Measurements from ENCODE around the gene TDP2.

Gene TDP2

DNA sequence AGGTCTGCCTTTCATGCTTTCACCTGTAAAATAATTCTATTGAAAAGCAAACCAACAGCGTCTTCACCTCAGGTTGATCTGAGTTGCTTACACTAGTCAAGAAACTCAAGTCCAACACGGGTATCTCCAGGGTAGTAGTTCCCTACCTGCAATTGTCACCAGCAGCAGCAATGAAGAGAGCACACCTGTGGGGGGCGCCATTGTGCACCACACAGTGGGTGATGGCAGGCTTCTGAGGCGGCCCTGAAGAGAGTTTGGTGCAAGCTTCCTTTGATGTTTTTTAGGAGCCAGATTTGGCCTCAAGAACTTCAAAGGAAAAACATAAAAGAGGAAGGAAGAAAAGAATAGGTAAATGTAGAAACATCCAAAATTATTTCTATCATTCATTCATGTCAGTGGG is 65.8 kb downstream of the TDP2 start:
- Histone ChIP-seq H3K27me3 (replicated peaks; ENCODE audit: control insufficient read depth, insufficient read depth, low read length) (no peaks in the 10 kb centered on the region), H3K36me3 (ENCODE audit: control insufficient read depth, insufficient read depth, low read length) (no peaks in the 10 kb centered on the region), H3K4me3 (replicated peaks; ENCODE audit: low read depth, low read length) (no peak overlapping the region)
- no peak for DNase-seq (ENCODE audit: extremely low read depth, insufficient read length)
- TF ChIP-seq, protein P1, sequence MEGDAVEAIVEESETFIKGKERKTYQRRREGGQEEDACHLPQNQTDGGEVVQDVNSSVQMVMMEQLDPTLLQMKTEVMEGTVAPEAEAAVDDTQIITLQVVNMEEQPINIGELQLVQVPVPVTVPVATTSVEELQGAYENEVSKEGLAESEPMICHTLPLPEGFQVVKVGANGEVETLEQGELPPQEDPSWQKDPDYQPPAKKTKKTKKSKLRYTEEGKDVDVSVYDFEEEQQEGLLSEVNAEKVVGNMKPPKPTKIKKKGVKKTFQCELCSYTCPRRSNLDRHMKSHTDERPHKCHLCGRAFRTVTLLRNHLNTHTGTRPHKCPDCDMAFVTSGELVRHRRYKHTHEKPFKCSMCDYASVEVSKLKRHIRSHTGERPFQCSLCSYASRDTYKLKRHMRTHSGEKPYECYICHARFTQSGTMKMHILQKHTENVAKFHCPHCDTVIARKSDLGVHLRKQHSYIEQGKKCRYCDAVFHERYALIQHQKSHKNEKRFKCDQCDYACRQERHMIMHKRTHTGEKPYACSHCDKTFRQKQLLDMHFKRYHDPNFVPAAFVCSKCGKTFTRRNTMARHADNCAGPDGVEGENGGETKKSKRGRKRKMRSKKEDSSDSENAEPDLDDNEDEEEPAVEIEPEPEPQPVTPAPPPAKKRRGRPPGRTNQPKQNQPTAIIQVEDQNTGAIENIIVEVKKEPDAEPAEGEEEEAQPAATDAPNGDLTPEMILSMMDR (IDR thresholded peaks at IDR 0.05; ENCODE audit: insufficient read depth, low read length, poor library complexity, severe bottlenecking) = peak; percentile 40

All from GM06990 (cell line).